ENCODE data around the gene GRK7. TPM values are rescaled to one million over a fixed set of nuclear protein-coding genes. Genes with fewer than 3 reads are reported as not detected.
A peak's percentile ranks its signal among the peaks of the same experiment; 100 is the strongest.

Gene GRK7
- total RNA-seq, 1 experiment from 2014 or later: not detected

DNA sequence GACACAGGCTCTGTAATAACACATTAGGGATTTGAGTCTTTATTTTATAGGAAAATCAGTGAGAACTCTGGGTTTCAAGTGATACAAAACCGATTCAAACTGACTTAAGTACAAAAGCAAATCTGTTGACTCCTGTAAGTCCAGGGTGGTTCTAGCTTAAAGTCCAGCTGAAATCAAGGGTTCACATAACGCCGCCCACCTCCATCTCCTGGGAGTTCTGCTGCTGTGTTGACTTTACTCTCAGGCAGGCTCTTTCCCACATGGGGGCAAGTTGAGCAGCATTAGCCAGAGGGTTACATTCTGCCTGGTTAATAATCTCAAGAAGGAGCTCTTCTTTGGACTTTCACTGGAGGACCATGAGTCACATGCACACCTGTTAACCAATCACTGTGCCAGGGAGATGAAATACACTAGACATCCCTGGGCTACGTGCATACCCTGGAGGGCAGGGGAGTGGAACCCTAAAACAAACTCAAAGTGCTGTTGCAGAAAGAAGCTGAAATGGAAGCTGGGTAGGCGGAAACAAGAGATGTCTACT is 34.8 kb upstream of the GRK7 start:
- Histone ChIP-seq H3K9me3 (ENCODE audit: control insufficient read depth in 1 of 2, insufficient read depth in 1 of 2, low read depth in 1 of 2, low read length in 2 of 2) (no peaks in the 10 kb centered on the region), H3K27me3 (ENCODE audit: insufficient read depth, low read length) (no peaks in the 10 kb centered on the region), H3K4me3 (replicated peaks in 1 of 2; ENCODE audit: low read depth in 1 of 2, low read length in 2 of 2) (no peak overlapping the region), H3K79me2 (ENCODE audit: insufficient read depth, low read length) (no peaks in the 10 kb centered on the region), H2AFZ (ENCODE audit: low read depth, low read length, poor library complexity, severe bottlenecking) (no peak overlapping the region), H3K9ac (ENCODE audit: low read length) (no peak overlapping the region), H3K4me1 (ENCODE audit: control insufficient read depth in 1 of 2, insufficient read depth in 2 of 2, low read length in 2 of 2) (no peaks in the 10 kb centered on the region), H3K27ac (ENCODE audit: low read depth, low read length) (no peak overlapping the region), H4K20me1 (ENCODE audit: insufficient read depth) (no peaks in the 10 kb centered on the region), H3K36me3 (ENCODE audit: control insufficient read depth in 1 of 2, insufficient read depth in 2 of 2, low read length in 2 of 2) (no peaks in the 10 kb centered on the region), H3K9me2 (ENCODE audit: insufficient read depth) (no peaks in the 10 kb centered on the region), H3K4me2 (ENCODE audit: low read length) (no peak overlapping the region)
- BruUV-seq (replicated peaks): no TSS peak
- ChIA-PET CTCF (no interaction called here), POLR2A (no interaction called here), RAD21 (ENCODE audit: low non-redundant PET in 1 of 2, low total read pairs in 2 of 2, uncharacterized antibody in 2 of 2, unreplicated experiment in 2 of 2) (no interaction called here)
- ATAC-seq (no peak), DNase-seq (ENCODE audit: low read depth, low spot score) (no peak)
- intact Hi-C loops (cut with micrococcal nuclease): no loop called here
- no peak for TF ChIP-seq TCF7L2 (IDR thresholded peaks at IDR 0.05; ENCODE audit: borderline replicate concordance, extremely low read depth, insufficient read depth, insufficient read length)
- no peak for TF ChIP-seq CEBPB (IDR thresholded peaks at IDR 0.05; ENCODE audit: low read depth)
- TF ChIP-seq EZH2 (IDR thresholded peaks at IDR 0.05): no peak
- no peak for TF ChIP-seq ELF1 (IDR thresholded peaks at IDR 0.05; ENCODE audit: borderline replicate concordance, low read depth)
- TF ChIP-seq RAD21 (IDR thresholded peaks at IDR 0.05; ENCODE audit: low read depth): no peak
- no peak for TF ChIP-seq ZNF274 (IDR thresholded peaks at IDR 0.05; ENCODE audit: low read depth, low read length)
- no peak for TF ChIP-seq POLR2AphosphoS5 (IDR thresholded peaks at IDR 0.05; ENCODE audit: low read depth, low read length)
- no peak for TF ChIP-seq CBX3 (IDR thresholded peaks at IDR 0.05; ENCODE audit: low read depth)

DNA sequence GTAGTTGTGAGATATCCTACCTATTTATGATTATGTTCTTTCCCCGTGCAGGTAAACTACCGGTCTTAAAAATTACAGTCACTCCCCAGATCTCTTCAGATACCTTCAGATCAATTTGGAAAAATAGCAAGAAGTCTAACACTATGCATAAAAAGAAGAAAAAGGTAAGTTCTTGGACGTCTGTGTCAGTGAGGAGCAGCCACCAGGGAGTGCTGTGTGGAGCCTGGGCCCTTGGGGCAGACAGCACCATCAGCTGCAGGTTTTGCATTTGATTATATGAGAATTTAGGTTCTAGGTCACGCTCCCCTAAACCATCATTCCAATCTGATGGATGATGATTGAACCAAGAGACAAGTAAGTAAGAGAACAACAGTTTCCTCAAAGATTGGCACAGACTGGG is 34.0 kb upstream of the GRK7 start:
- no peak for DNase-seq (ENCODE audit: low read depth, low spot score)
- no peaks in the 10 kb centered on the region for H3K9me3 ChIP-seq (ENCODE audit: control insufficient read depth in 1 of 2, insufficient read depth in 1 of 2, low read depth in 1 of 2, low read length in 2 of 2)
- no peak overlapping the region for H3K4me3 ChIP-seq (replicated peaks in 1 of 2; ENCODE audit: low read depth in 1 of 2, low read length in 2 of 2)
- no TSS peak for BruUV-seq (replicated peaks)
- H3K9me2 ChIP-seq (ENCODE audit: insufficient read depth): no peaks in the 10 kb centered on the region
- CTCF ChIA-PET: no interaction called here
- no peak overlapping the region for H3K9ac ChIP-seq (ENCODE audit: low read length)
- H3K27me3 ChIP-seq (ENCODE audit: insufficient read depth, low read length): no peaks in the 10 kb centered on the region
- no peaks in the 10 kb centered on the region for H3K36me3 ChIP-seq (ENCODE audit: control insufficient read depth in 1 of 2, insufficient read depth in 2 of 2, low read length in 2 of 2)
- no peaks in the 10 kb centered on the region for H3K79me2 ChIP-seq (ENCODE audit: insufficient read depth, low read length)
- no peaks in the 10 kb centered on the region for H3K4me1 ChIP-seq (ENCODE audit: control insufficient read depth in 1 of 2, insufficient read depth in 2 of 2, low read length in 2 of 2)
- POLR2A ChIA-PET: no interaction called here
- no peaks in the 10 kb centered on the region for H4K20me1 ChIP-seq (ENCODE audit: insufficient read depth)
- intact Hi-C loops (cut with micrococcal nuclease): no loop called here
- H3K4me2 ChIP-seq (ENCODE audit: low read length): no peak overlapping the region
- ATAC-seq: peak; percentile 66
- no peak overlapping the region for H3K27ac ChIP-seq (ENCODE audit: low read depth, low read length)
- RAD21 ChIA-PET (ENCODE audit: low non-redundant PET in 1 of 2, low total read pairs in 2 of 2, uncharacterized antibody in 2 of 2, unreplicated experiment in 2 of 2): no interaction called here
- H2AFZ ChIP-seq (ENCODE audit: low read depth, low read length, poor library complexity, severe bottlenecking): no peak overlapping the region
- no peak for TF ChIP-seq CBX3 (IDR thresholded peaks at IDR 0.05; ENCODE audit: low read depth)
- TF ChIP-seq JUND (IDR thresholded peaks at IDR 0.05): no peak
- TF ChIP-seq, protein P1, sequence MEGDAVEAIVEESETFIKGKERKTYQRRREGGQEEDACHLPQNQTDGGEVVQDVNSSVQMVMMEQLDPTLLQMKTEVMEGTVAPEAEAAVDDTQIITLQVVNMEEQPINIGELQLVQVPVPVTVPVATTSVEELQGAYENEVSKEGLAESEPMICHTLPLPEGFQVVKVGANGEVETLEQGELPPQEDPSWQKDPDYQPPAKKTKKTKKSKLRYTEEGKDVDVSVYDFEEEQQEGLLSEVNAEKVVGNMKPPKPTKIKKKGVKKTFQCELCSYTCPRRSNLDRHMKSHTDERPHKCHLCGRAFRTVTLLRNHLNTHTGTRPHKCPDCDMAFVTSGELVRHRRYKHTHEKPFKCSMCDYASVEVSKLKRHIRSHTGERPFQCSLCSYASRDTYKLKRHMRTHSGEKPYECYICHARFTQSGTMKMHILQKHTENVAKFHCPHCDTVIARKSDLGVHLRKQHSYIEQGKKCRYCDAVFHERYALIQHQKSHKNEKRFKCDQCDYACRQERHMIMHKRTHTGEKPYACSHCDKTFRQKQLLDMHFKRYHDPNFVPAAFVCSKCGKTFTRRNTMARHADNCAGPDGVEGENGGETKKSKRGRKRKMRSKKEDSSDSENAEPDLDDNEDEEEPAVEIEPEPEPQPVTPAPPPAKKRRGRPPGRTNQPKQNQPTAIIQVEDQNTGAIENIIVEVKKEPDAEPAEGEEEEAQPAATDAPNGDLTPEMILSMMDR (IDR thresholded peaks at IDR 0.05 in 2 of 3, conservative IDR thresholded peaks at IDR 0.05 in 1 of 3; ENCODE audit: borderline replicate concordance in 1 of 3, insufficient read depth in 1 of 3, low read depth in 2 of 3, low read length in 2 of 3): peak in 2 of 3 experiments; percentile 52 to 56; a peak in 4 of 6 replicates
- peak; percentile 24; the same call in 1 of the 2 replicates for TF ChIP-seq RAD21 (IDR thresholded peaks at IDR 0.05; ENCODE audit: low read depth)
- no peak for TF ChIP-seq CEBPB (IDR thresholded peaks at IDR 0.05; ENCODE audit: low read depth)
- no peak for TF ChIP-seq POLR2A (IDR thresholded peaks at IDR 0.05; ENCODE audit: borderline replicate concordance, extremely low read depth, insufficient read depth, insufficient read length)
- TF ChIP-seq FOSL1 (IDR thresholded peaks at IDR 0.05; ENCODE audit: low read depth): no peak
- no peak for TF ChIP-seq ZNF274 (IDR thresholded peaks at IDR 0.05; ENCODE audit: low read depth, low read length)
- TF ChIP-seq YY1 (IDR thresholded peaks at IDR 0.05; ENCODE audit: extremely low read depth, insufficient replicate concordance, low read depth, low read length): no peak
